Activated CD4-positive, alpha-beta T cell treated with anti-CD3 and anti-CD28 coated beads, Interleukin-2, amount 50 U/mL, for 16 hours (primary cell): Measurements from ENCODE around the gene TNPO1.
"Not testable (repeated sequence)": the region's sequence is repeated elsewhere in the genome, so short reads cannot be mapped to it uniquely, and the experiment has no call there.

Experiments
- DNase-seq: peaks from one replicate; pipeline ENCODE4 v3.0.0-alpha.2; 2020

TNPO1 gene

GRCh38 chr5:72855821-72856220 lies 39.4 kb downstream of the TNPO1 start:
- no peak for DNase-seq

GRCh38 chr5:72857396-72857795 lies 40.9 kb downstream of the TNPO1 start:
- no peak for DNase-seq

- DNase-seq = no peak
These were observed 42.7 kb downstream of the TNPO1 start for GRCh38 chr5:72859127-72859526.

GRCh38 chr5:72860499-72860898 lies 44.0 kb downstream of the TNPO1 start:
- no peak for DNase-seq

- no peak for DNase-seq
These were observed 55.0 kb downstream of the TNPO1 start for GRCh38 chr5:72871366-72872024.

GRCh38 chr5:72878854-72879253 lies 62.4 kb downstream of the TNPO1 start:
- no peak for DNase-seq

GRCh38 chr5:72882989-72883388 lies 66.5 kb downstream of the TNPO1 start:
- DNase-seq = no peak

GRCh38 chr5:72883850-72884249 lies 67.4 kb downstream of the TNPO1 start:
- DNase-seq = no peak

GRCh38 chr5:72884892-72885291 lies 68.4 kb downstream of the TNPO1 start:
- DNase-seq = no peak

- DNase-seq = no peak
These were observed 69.4 kb downstream of the TNPO1 start for GRCh38 chr5:72885824-72886223.

- no peak for DNase-seq
These were observed 72.1 kb downstream of the TNPO1 start for GRCh38 chr5:72888595-72888994.

GRCh38 chr5:72889324-72889723 lies 72.9 kb downstream of the TNPO1 start:
- DNase-seq = no peak

- no peak for DNase-seq
These were observed 76.4 kb downstream of the TNPO1 start for GRCh38 chr5:72892846-72893245.

GRCh38 chr5:72895758-72896157 lies 79.3 kb downstream of the TNPO1 start:
- DNase-seq = peak; percentile 66

- DNase-seq = no peak
These were observed 90.3 kb downstream of the TNPO1 start for GRCh38 chr5:72906806-72907205.

GRCh38 chr5:72908664-72909063 lies 92.2 kb downstream of the TNPO1 start:
- DNase-seq = no peak

GRCh38 chr5:72917371-72917776 lies 100.9 kb downstream of the TNPO1 start:
- DNase-seq = no peak

GRCh38 chr5:72920690-72921502 lies 104.4 kb downstream of the TNPO1 start:
- DNase-seq = peak; percentile 5

- no peak for DNase-seq
These were observed 105.4 kb downstream of the TNPO1 start for GRCh38 chr5:72921886-72922285.

GRCh38 chr5:72922422-72922821 lies 106.0 kb downstream of the TNPO1 start:
- no peak for DNase-seq

GRCh38 chr5:72925336-72926010 lies 109.0 kb downstream of the TNPO1 start:
- no peak for DNase-seq

GRCh38 chr5:72932686-72933085 lies 116.2 kb downstream of the TNPO1 start:
- not testable (repeated sequence) for DNase-seq

GRCh38 chr5:72934953-72935725 lies 118.7 kb downstream of the TNPO1 start:
- DNase-seq = not testable (repeated sequence)
